Gastroesophageal sphincter (tissue), 3 donors: ENCODE measurements around the gene ATRX.

ENCODE experiments used
- POLR2A ChIP-seq, 2 donors: fragments of 450-650 bp; IDR thresholded peaks; one replicate each; pipeline ENCODE4 v1.6.1; 2017; ENCODE audit warnings: antibody characterized with exemption in 2 of 2, mild to moderate bottlenecking in 2 of 2, moderate library complexity in 1 of 2
- TF ChIP-seq, protein P1 (sequence below), 4 experiments: fragments of 200-600 bp in 2 of 4; fragments of 450-650 bp in 2 of 4; sonication (generic) in 1 of 4; IDR thresholded peaks; one replicate each; pipeline ENCODE4 v1.5.1; 2017 to 2019; ENCODE audit warnings: antibody characterized with exemption in 4 of 4, mild to moderate bottlenecking in 2 of 4, moderate library complexity in 2 of 4

DNA sequence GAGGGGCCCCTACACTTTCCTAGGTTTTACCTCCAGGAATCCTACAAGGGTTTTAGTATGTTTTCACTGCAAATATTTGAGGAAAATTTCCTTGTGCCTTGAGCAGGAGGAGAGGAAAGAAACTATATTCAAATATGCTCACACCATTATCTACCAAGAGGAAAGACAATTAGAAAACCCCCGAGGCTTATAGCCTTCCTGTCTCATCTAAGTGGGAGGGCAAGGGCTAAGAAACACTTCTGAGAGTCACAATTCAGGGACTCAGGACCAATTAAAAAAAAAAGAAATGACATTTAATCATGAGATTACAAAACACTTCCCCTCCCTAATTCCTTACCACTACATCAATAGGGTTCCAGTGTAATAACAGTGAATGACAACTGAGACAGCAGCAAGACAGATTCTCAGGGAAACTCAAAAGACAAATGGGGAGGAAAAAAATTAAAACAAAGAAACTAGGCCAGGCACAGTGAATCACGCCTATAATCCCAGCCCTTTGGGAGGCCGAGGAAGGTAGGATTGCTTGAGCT is 45.6 kb downstream of the ATRX start:
- TF ChIP-seq, protein P1, sequence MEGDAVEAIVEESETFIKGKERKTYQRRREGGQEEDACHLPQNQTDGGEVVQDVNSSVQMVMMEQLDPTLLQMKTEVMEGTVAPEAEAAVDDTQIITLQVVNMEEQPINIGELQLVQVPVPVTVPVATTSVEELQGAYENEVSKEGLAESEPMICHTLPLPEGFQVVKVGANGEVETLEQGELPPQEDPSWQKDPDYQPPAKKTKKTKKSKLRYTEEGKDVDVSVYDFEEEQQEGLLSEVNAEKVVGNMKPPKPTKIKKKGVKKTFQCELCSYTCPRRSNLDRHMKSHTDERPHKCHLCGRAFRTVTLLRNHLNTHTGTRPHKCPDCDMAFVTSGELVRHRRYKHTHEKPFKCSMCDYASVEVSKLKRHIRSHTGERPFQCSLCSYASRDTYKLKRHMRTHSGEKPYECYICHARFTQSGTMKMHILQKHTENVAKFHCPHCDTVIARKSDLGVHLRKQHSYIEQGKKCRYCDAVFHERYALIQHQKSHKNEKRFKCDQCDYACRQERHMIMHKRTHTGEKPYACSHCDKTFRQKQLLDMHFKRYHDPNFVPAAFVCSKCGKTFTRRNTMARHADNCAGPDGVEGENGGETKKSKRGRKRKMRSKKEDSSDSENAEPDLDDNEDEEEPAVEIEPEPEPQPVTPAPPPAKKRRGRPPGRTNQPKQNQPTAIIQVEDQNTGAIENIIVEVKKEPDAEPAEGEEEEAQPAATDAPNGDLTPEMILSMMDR (IDR thresholded peaks at IDR 0.05), result no peak
- no peak for TF ChIP-seq POLR2A (IDR thresholded peaks at IDR 0.05)
